PC-3 (cell line): ENCODE data around the gene ELMOD1.

ENCODE experiments used
- CTCF ChIP-seq: fragments of 300-600 bp; sonication (generic); conservative IDR thresholded peaks from 2 replicates; pipeline ENCODE4 v1.5.1; 2017; ENCODE audit warnings: antibody characterized with exemption, low read depth, mild to moderate bottlenecking, low read length
- EZH2 ChIP-seq: fragments of 300-600 bp; sonication (generic); IDR thresholded peaks from one replicate; pipeline ENCODE4 v1.6.1; 2017; ENCODE audit warnings: antibody characterized with exemption, mild to moderate bottlenecking, low read length; ENCODE audit not compliant: unreplicated experiment

GRCh38 chr11:107549253-107549953 lies 41.5 kb upstream of the ELMOD1 start:
- TF ChIP-seq CTCF (peak; percentile 99), EZH2 (no peak)
